Heart right ventricle (tissue), 16 donors: ENCODE measurements around the gene HINFP. TPM values are rescaled to one million over a fixed set of nuclear protein-coding genes. Genes with fewer than 3 reads are reported as not detected.

Experiments
- ATAC-seq, 8 donors: fragments of 200-7000 bp; cut with Tn5 transposase; one replicate each; pipeline ENCODE4 v1.9.1; 2020; ENCODE audit warnings: mild to moderate bottlenecking in 8 of 8, moderate library complexity in 8 of 8, moderate number of reproducible peaks in 1 of 8
- DNase-seq, 2 donors: peaks; one replicate each; pipeline ENCODE4 v3.0.0-alpha.2; 2020
- H3K27ac ChIP-seq, 10 donors: fragments of 200-600 bp; sonication (generic) in 2 of 10; one replicate each; pipeline versions ENCODE4 v1.5.0 to v1.8.0; 2020 to 2022; ENCODE audit warnings: mild to moderate bottlenecking in 3 of 10
- H3K27me3 ChIP-seq, 7 donors: fragments of 200-600 bp; one replicate each; pipeline ENCODE4 v1.8.0; 2021 to 2022; ENCODE audit warnings: mild to moderate bottlenecking in 2 of 7
- H3K36me3 ChIP-seq, 9 donors: fragments of 200-600 bp; sonication (generic) in 1 of 9; one replicate each; pipeline versions ENCODE4 v1.5.0 to v1.8.0; 2020 to 2022; ENCODE audit warnings: mild to moderate bottlenecking in 2 of 9
- H3K4me1 ChIP-seq, 9 donors: fragments of 200-600 bp; sonication (generic) in 1 of 9; one replicate each; pipeline versions ENCODE4 v1.5.0 to v1.8.0; 2020 to 2022; ENCODE audit warnings: mild to moderate bottlenecking in 4 of 9
- H3K4me3 ChIP-seq, 10 donors: fragments of 200-600 bp; sonication (generic) in 2 of 10; one replicate each; pipeline versions ENCODE4 v1.5.0 to v1.8.0; 2020 to 2022; ENCODE audit warnings: mild to moderate bottlenecking in 7 of 10, moderate library complexity in 2 of 10
- H3K9me3 ChIP-seq, 11 donors: fragments of 200-600 bp in 10 of 11; sonication (generic) in 2 of 11; one replicate each; pipeline versions ENCODE4 v1.5.0 to v1.8.0; 2013 to 2022; ENCODE audit warnings: mild to moderate bottlenecking in 2 of 11, control low read depth in 1 of 11, moderate library complexity in 1 of 11
- CTCF ChIP-seq, 9 donors: fragments of 200-600 bp; sonication (generic) in 2 of 9; IDR thresholded peaks; one replicate each; pipeline versions ENCODE4 v1.5.0 to v1.8.0; 2021 to 2022; ENCODE audit warnings: antibody characterized with exemption in 9 of 9, mild to moderate bottlenecking in 5 of 9, moderate library complexity in 1 of 9
- WGBS, 2 donors: extraction: QIAGEN DNeasy Blood & Tissue Kit; methylation state at CpG; one replicate each; pipeline ENCODE4 v1.1.7; 2013; ENCODE audit warnings: inconsistent platforms in 1 of 2; 5-methylcytosine and 5-hydroxymethylcytosine counted together
- intact Hi-C, 10 donors: fragments of 100-400 bp; cut with DNase I; formaldehyde crosslinking; loops; one replicate each; pipeline versions ENCODE4 v1.11.1 to v1.14.2; 2022
- polyA plus RNA-seq, 2 donors: library from polyadenylated mRNA; stranded (reverse); fragments of 200-250 nt; gene quantifications; one replicate each; pipeline ENCODE4 v1.2.3, GENCODE V29; 2013
- total RNA-seq, 10 donors: library from RNA; stranded (reverse); fragmentation: NEBNext Ultra II Directional in 3 of 10; extraction: Animal tissue kit (Norgen Biotek cat#: 25700) in 3 of 10; gene quantifications; one replicate each; pipeline versions ENCODE4 v1.2.1 to v1.2.4, GENCODE V29; 2021 to 2023
- donor health status: Arrhythmogenic right ventricular cardiomyopathy.
- donor health status: ischemic (EF 13 %, LVEDD 7.1; RV severe dilation, severe dysfunction).
- donor health status: healthy with polysubstance abuse.
- donor health status: DM: no; HTN: yes; CAD: no.
- donor health status: DM: no; HTN: no; CAD: no.
- donor health status: ischemic (EF 25% LVEDD 6.9; RV normal size, moderate dysfunction).
- donor health status: ischemic (EF 25% LVEDD 5.7; RV mildly dilated, moderate dysfunction).
- donor health status: healthy.
- donor health status: DM: yes; HTN: yes; CAD: no.
- donor health status: Ischemic cardiomyopathy.
- donor health status: ischemic (EF 35%, LVEDD 5.7; RV mildly dilated, moderate dysfunction).
- donor health status: nonischemic (EF 11% LVEDD 7.7; RV severe dilation, severe dysfunction).
- donor health status: DM: yes; HTN: yes; CAD: no.
- donor health status: PGD.
- donor health status: ischemic (EF 29% LVEDD 5.4; RV normal size, mild dysfunction).
- donor health status: nonischemic (EF 23%, LVEDD 6.1; RV moderate dilation, normal function).

Gene HINFP
- total and polyA plus RNA-seq, 12 donors: 8.6 to 18.1 (median 11.5) TPM

GRCh38 chr11:119157063-119157462, 35.7 kb downstream of the HINFP start:
- Histone ChIP-seq H3K27ac (no peak overlapping the region), H3K4me3 (no peak overlapping the region), H3K27me3 (peaks cover 0 to 9% (median 0%) of the 10 kb centered on the region in 7 donors), H3K4me1 (no peaks in the 10 kb centered on the region), H3K9me3 (no peaks in the 10 kb centered on the region), H3K36me3 (no peaks in the 10 kb centered on the region)
- DNase-seq: no peak
- WGBS, 2 donors: 58 to 61% methylated on average over 3 of the region's 3 CpGs
- no peak for TF ChIP-seq CTCF (IDR thresholded peaks at IDR 0.05)
- no peak for ATAC-seq
- intact Hi-C loops: no loop called here

- TF ChIP-seq CTCF (IDR thresholded peaks at IDR 0.05): no peak
- WGBS, 2 donors: 95% methylated on average over 13 of the region's 13 CpGs
- Histone ChIP-seq H3K9me3 (no peaks in the 10 kb centered on the region), H3K27ac (no peak overlapping the region), H3K4me1 (no peaks in the 10 kb centered on the region), H3K36me3 (no peaks in the 10 kb centered on the region), H3K4me3 (no peak overlapping the region), H3K27me3 (no peaks in the 10 kb centered on the region)
- DNase-seq: no peak
- intact Hi-C loops: no loop called here
- ATAC-seq: no peak
Observed at GRCh38 chr11:119158467-119158866, 37.1 kb downstream of the HINFP start.

- Histone ChIP-seq H3K36me3 (no peaks in the 10 kb centered on the region), H3K27me3 (no peaks in the 10 kb centered on the region), H3K27ac (no peak overlapping the region), H3K4me3 (no peak overlapping the region), H3K4me1 (no peaks in the 10 kb centered on the region), H3K9me3 (no peaks in the 10 kb centered on the region)
- no peak for TF ChIP-seq CTCF (IDR thresholded peaks at IDR 0.05)
- DNase-seq (no peak), ATAC-seq (no peak)
- intact Hi-C loops: no loop called here
- WGBS, 2 donors: 95% methylated on average over 9 of the region's 9 CpGs
Observed at GRCh38 chr11:119160151-119160550, 38.8 kb downstream of the HINFP start.

- H3K36me3 ChIP-seq: no peaks in the 10 kb centered on the region
- H3K27me3 ChIP-seq: no peaks in the 10 kb centered on the region
- H3K4me3 ChIP-seq: no peak overlapping the region
- no peak for TF ChIP-seq CTCF (IDR thresholded peaks at IDR 0.05)
- H3K4me1 ChIP-seq: no peaks in the 10 kb centered on the region
- WGBS, 2 donors: 85 to 88% methylated on average over 8 of the region's 8 CpGs
- DNase-seq (no peak), ATAC-seq (no peak)
- intact Hi-C loops: no loop called here
- H3K27ac ChIP-seq: no peak overlapping the region
- no peaks in the 10 kb centered on the region for H3K9me3 ChIP-seq
Observed at GRCh38 chr11:119161871-119162270, 40.5 kb downstream of the HINFP start.
